Measurements from ENCODE around the gene EFHC1. TPM values are rescaled to one million over a fixed set of nuclear protein-coding genes. Genes with fewer than 3 reads are reported as not detected.

The EFHC1 gene
- total RNA-seq, 1 donor from 2014 or later = 6.6 TPM

GRCh38 chr6:52502306-52503029 lies 82.3 kb downstream of the EFHC1 start:
- H3K27me3 ChIP-seq (ENCODE audit: control insufficient read depth, insufficient read depth, low read length) = no peaks in the 10 kb centered on the region
- no peak for FAIRE-seq
- peaks cover 1% of the 10 kb centered on the region for H3K36me3 ChIP-seq (ENCODE audit: control insufficient read depth, insufficient read depth, low read length)
- no peak for TF ChIP-seq CTCF (IDR thresholded peaks at IDR 0.05; ENCODE audit: insufficient read depth, low read length, severe bottlenecking)
- no peak for DNase-seq (ENCODE audit: low read depth)
- no peak overlapping the region for H3K4me3 ChIP-seq (ENCODE audit: low read depth, low read length)

- H3K36me3 ChIP-seq (ENCODE audit: control insufficient read depth, insufficient read depth, low read length) = peaks cover 1% of the 10 kb centered on the region
- H3K4me3 ChIP-seq (ENCODE audit: low read depth, low read length) = no peak overlapping the region
- H3K27me3 ChIP-seq (ENCODE audit: control insufficient read depth, insufficient read depth, low read length) = no peaks in the 10 kb centered on the region
- FAIRE-seq (no peak), DNase-seq (ENCODE audit: low read depth) (peak; percentile 61)
- TF ChIP-seq CTCF (IDR thresholded peaks at IDR 0.05; ENCODE audit: insufficient read depth, low read length, severe bottlenecking) = peak; percentile 19
Observed at GRCh38 chr6:52503323-52503747, 83.2 kb downstream of the EFHC1 start.

GRCh38 chr6:52503851-52504781 lies 84.0 kb downstream of the EFHC1 start:
- DNase-seq (ENCODE audit: low read depth) (peak; percentile 97), FAIRE-seq (peak; percentile 86)
- no peak for TF ChIP-seq CTCF (IDR thresholded peaks at IDR 0.05; ENCODE audit: insufficient read depth, low read length, severe bottlenecking)
- Histone ChIP-seq H3K4me3 (ENCODE audit: low read depth, low read length) (no peak overlapping the region), H3K27me3 (ENCODE audit: control insufficient read depth, insufficient read depth, low read length) (no peaks in the 10 kb centered on the region), H3K36me3 (ENCODE audit: control insufficient read depth, insufficient read depth, low read length) (peaks cover 4% of the 10 kb centered on the region)

- no peak overlapping the region for H3K4me3 ChIP-seq (ENCODE audit: low read depth, low read length)
- H3K36me3 ChIP-seq (ENCODE audit: control insufficient read depth, insufficient read depth, low read length) = peaks cover 6% of the 10 kb centered on the region
- H3K27me3 ChIP-seq (ENCODE audit: control insufficient read depth, insufficient read depth, low read length) = no peaks in the 10 kb centered on the region
- DNase-seq (ENCODE audit: low read depth) (no peak), FAIRE-seq (no peak)
- no peak for TF ChIP-seq CTCF (IDR thresholded peaks at IDR 0.05; ENCODE audit: insufficient read depth, low read length, severe bottlenecking)
Observed at GRCh38 chr6:52504782-52505136, 84.6 kb downstream of the EFHC1 start.

GRCh38 chr6:52505726-52506409 lies 85.7 kb downstream of the EFHC1 start:
- DNase-seq (ENCODE audit: low read depth) (no peak), FAIRE-seq (no peak)
- no peak for TF ChIP-seq CTCF (IDR thresholded peaks at IDR 0.05; ENCODE audit: insufficient read depth, low read length, severe bottlenecking)
- no peak overlapping the region for H3K4me3 ChIP-seq (ENCODE audit: low read depth, low read length)
- H3K36me3 ChIP-seq (ENCODE audit: control insufficient read depth, insufficient read depth, low read length) = peaks cover 6% of the 10 kb centered on the region
- no peaks in the 10 kb centered on the region for H3K27me3 ChIP-seq (ENCODE audit: control insufficient read depth, insufficient read depth, low read length)
